K562 (cell line): ENCODE results near the gene UCP3. TPM values are rescaled to one million over a fixed set of nuclear protein-coding genes. Genes with fewer than 3 reads are reported as not detected.

Experiments used
- ATAC-seq: fragments of 200-7000 bp; cut with Tn5 transposase; 3 replicates; pipeline ENCODE4 v1.9.1; 2020; ENCODE audit warnings: moderate library complexity
- BruUV-seq: library from RNA; stranded (reverse); fragments of 400-500 nt; replicated peaks from 2 replicates; lab custom pipeline; 2021; lab: Mats Ljungman, UMichigan
- CTCF ChIA-PET: fragments of 300-600 bp; formaldehyde crosslinking; extraction: SDS; loops from one replicate; lab custom pipeline; 2021; ENCODE audit warnings: low intra/inter-chr PET ratio; lab: Yijun Ruan, JAX
- POLR2A ChIA-PET: fragments of 300-600, 350-650 bp; sonication (Branson Sonifier 250); formaldehyde crosslinking; extraction: SDS; loops from one replicate; lab custom pipeline; 2021; ENCODE audit warnings: antibody characterized with exemption, inconsistent platforms; lab: Yijun Ruan, JAX
- DNase-seq, 4 experiments: peaks; one replicate each; pipeline versions ENCODE4 v3.0.0 to v3.0.0-alpha.2; 2011 to 2018; ENCODE audit warnings: low spot score in 3 of 4, mixed read lengths in 3 of 4; ENCODE audit errors: extremely low read depth in 1 of 4
- FAIRE-seq: peaks from 2 replicates; lab custom pipeline; 2011; peaks lifted over from hg19 to GRCh38; lab: Jason Lieb, UNC
- H2AFZ ChIP-seq: 2 replicates; pipeline ENCODE4 v1.6.0; 2011; ENCODE audit warnings: low read depth, low read length, control low read depth, inconsistent platforms
- H3K27ac ChIP-seq: fragments of 200-600 bp; 3 replicates; pipeline ENCODE4 v1.8.0; 2011; ENCODE audit warnings: low read depth, mild to moderate bottlenecking, control low read depth, inconsistent platforms, low read length, moderate library complexity, mixed read lengths; ENCODE audit errors: extremely low read depth
- H3K27me3 ChIP-seq, 2 experiments: fragments of 300-600 bp in 1 of 2; 2 replicates in 1 of 2; 3 replicates in 1 of 2; pipeline versions ENCODE4 v1.6.0 to v1.8.0; 2011; ENCODE audit warnings: inconsistent platforms in 2 of 2, low read length in 2 of 2, mild to moderate bottlenecking in 1 of 2, mixed read lengths in 1 of 2, moderate library complexity in 1 of 2; ENCODE audit not compliant: control insufficient read depth in 2 of 2, insufficient read depth in 2 of 2
- H3K36me3 ChIP-seq: fragments of 300-600 bp; 3 replicates; pipeline ENCODE4 v1.8.0; 2011; ENCODE audit warnings: mild to moderate bottlenecking, low read length, inconsistent platforms; ENCODE audit not compliant: control insufficient read depth, insufficient read depth
- H3K4me1 ChIP-seq, 2 experiments: fragments of 200-600 bp in 1 of 2; replicated peaks in 1 of 2; 2 replicates in 1 of 2; 3 replicates in 1 of 2; pipeline versions ENCODE4 v1.5.1 to v1.8.0; 2011; ENCODE audit warnings: inconsistent platforms in 2 of 2, low read length in 2 of 2, mild to moderate bottlenecking in 1 of 2, mixed read lengths in 1 of 2, moderate library complexity in 1 of 2; ENCODE audit not compliant: control insufficient read depth in 2 of 2, insufficient read depth in 2 of 2
- H3K4me2 ChIP-seq: 2 replicates; pipeline ENCODE4 v1.6.1; 2011; ENCODE audit warnings: low read length, control low read depth, inconsistent platforms, mixed read lengths; ENCODE audit not compliant: insufficient read depth
- H3K4me3 ChIP-seq: fragments of 200-600 bp; sonication (generic), shearing (Covaris generic); 2 replicates; pipeline ENCODE4 v1.5.1; 2016; ENCODE audit warnings: control low read depth, inconsistent platforms
- H3K79me2 ChIP-seq: fragments of 200-600 bp; 3 replicates; pipeline ENCODE4 v1.8.0; 2011; ENCODE audit warnings: low read length, inconsistent platforms; ENCODE audit not compliant: control insufficient read depth, insufficient read depth
- H3K9ac ChIP-seq, 2 experiments: 2 replicates each; pipeline versions ENCODE4 v1.6.0 to v1.6.1; 2011; ENCODE audit warnings: low read depth in 2 of 2, low read length in 2 of 2, control low read depth in 1 of 2, inconsistent platforms in 1 of 2, mild to moderate bottlenecking in 1 of 2, mixed read lengths in 1 of 2; ENCODE audit not compliant: insufficient read depth in 1 of 2
- H3K9me1 ChIP-seq: one replicate; pipeline ENCODE4 v1.6.0; 2011; ENCODE audit warnings: inconsistent platforms, mild to moderate bottlenecking, low read length, moderate library complexity; ENCODE audit not compliant: control insufficient read depth, insufficient read depth
- H3K9me3 ChIP-seq: replicated peaks from 2 replicates; pipeline ENCODE4 v1.5.1; 2011; ENCODE audit warnings: low read depth, low read length, inconsistent platforms; ENCODE audit not compliant: control insufficient read depth, insufficient read depth
- H4K20me1 ChIP-seq: replicated peaks from 2 replicates; pipeline ENCODE4 v1.6.1; 2011; ENCODE audit warnings: low read length, inconsistent platforms, mixed read lengths; ENCODE audit not compliant: control insufficient read depth, insufficient read depth
- CEBPB ChIP-seq: fragments of 450-650 bp; IDR thresholded peaks from 2 replicates; pipeline ENCODE4 v1.6.1; 2016; ENCODE audit warnings: missing genetic modification characterization, missing compliant biosample characterization
- CEBPG ChIP-seq, 3 experiments: fragments of 200-800 bp in 1 of 3; sonication (Bioruptor generic) in 1 of 3; sonication (generic) in 1 of 3; formaldehyde crosslinking in 1 of 3; IDR thresholded peaks in 2 of 3; conservative IDR thresholded peaks in 1 of 3; 2 replicates each; pipeline versions ENCODE4 v1.6.1 to v1.8.0; 2016 to 2022; ENCODE audit warnings: missing compliant biosample characterization in 2 of 3, missing genetic modification characterization in 2 of 3, mild to moderate bottlenecking in 1 of 3, missing genetic modification reagents in 1 of 3
- NUFIP1 ChIP-seq: fragments of 450-650 bp; IDR thresholded peaks from 2 replicates; pipeline ENCODE4 v1.6.1; 2018; ENCODE audit not compliant: partially characterized antibody
- WGBS: fragments of 100-300 bp; shearing (Covaris generic); methylation state at CpG from one replicate; pipeline ENCODE4 v1.1.6; 2016; ENCODE audit warnings: low coverage, mixed read lengths; ENCODE audit not compliant: insufficient coverage; ENCODE audit errors: missing lambda C conversion rate; 5-methylcytosine and 5-hydroxymethylcytosine counted together
- in situ Hi-C: fragments of 300-500 bp; cut with MboI; formaldehyde crosslinking; loops from 4 replicates; pipeline ENCODE4 v1.15.0; 2018; ENCODE audit warnings: inconsistent platforms, mixed read lengths
- intact Hi-C: fragments of 100-400 bp; cut with micrococcal nuclease; formaldehyde crosslinking; loops from 2 replicates; pipeline ENCODE4 v1.14.2; 2022
- polyA plus RNA-seq, 8 experiments: library from polyadenylated mRNA; depleted of rRNA in 4 of 8; stranded (reverse) in 5 of 8; unstranded in 3 of 8; fragments of >200 nt; fragmentation: Nextera tagmentation in 2 of 8; fragmentation: Illumina TruSeq in 1 of 8; extraction: Ambion mirVana in 2 of 8; extraction: Trizol in 1 of 8; gene quantifications; 2 replicates each; pipeline versions ENCODE4 v1.2.1 to v1.2.3, GENCODE V29; 2011 to 2014; ENCODE audit warnings: inconsistent platforms in 1 of 8, missing spikeins in 1 of 8
- total RNA-seq, 7 experiments: library from RNA; depleted of rRNA in 6 of 7; stranded (reverse); fragments of >200 nt in 6 of 7; fragmentation: Illumina TruSeq in 2 of 7; extraction: Trizol in 2 of 7; gene quantifications; 2 replicates each; pipeline versions ENCODE4 v1.2.1 to v1.2.3, GENCODE V29; 2011 to 2021; ENCODE audit warnings: low replicate concordance in 1 of 7

The UCP3 gene
- total and polyA plus RNA-seq, 9 of the 15 experiments (the other 6 are each of a cell fraction or from before 2014, with no cell fraction given), result 0.05 to 0.65 (median 0.25) TPM; not detected in 2

DNA sequence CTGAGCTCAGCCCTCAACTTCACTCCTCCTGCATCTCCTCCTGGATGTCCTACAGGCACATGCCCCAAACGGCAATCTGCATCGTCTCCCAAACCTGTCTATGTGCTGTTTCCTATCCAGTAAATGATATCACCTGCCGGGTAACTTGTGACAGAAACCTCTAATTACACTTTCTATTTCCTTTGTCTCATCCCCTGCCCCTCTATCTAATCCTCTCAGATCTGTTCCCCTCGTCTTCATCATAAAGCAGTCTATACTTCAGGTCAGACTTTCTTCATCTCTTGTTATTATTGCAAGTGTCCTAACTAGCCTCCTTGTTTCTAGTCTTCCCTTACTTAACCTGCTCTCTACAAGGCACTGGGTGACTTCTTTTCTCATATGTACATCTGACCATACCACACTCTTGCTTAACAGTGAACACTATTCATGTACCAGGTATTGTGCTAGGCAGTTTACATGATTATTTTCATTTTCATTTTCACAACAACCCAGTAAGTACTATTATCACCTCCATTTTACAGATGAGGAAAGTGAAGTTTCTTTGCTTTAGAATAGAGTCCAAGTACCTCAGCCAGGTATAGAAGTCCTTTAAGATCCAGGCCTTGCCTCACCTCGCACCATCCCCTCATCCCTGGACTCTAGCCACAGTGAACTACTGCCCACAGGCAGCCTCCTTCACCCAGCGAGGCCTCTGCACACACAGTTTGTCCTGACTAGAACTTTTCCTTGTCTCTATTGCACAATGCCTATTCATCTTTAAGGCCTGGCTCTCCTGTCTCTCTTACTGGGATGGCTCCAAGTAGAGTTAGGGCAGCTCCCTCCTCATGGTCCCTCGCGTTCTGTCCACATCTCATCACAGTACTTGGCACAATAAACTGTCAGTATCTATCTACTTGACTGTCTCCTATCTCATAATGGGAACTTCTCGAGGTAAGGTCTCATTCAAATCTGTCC lies 22.1 kb upstream of the UCP3 start:
- 67% methylated on average over 9 of the region's 9 CpGs for WGBS

More for the DNA sequence above, 22.1 kb upstream of the UCP3 start:
- Histone ChIP-seq H3K27ac (no peak overlapping the region), H3K36me3 (peaks cover 21% of the 10 kb centered on the region; the same call in 2 of the 3 replicates), H3K9ac (no peak overlapping the region), H4K20me1 (no peaks in the 10 kb centered on the region), H3K9me1 (no peaks in the 10 kb centered on the region), H3K4me3 (no peak overlapping the region), H3K79me2 (no peaks in the 10 kb centered on the region), H3K4me1 (no peaks in the 10 kb centered on the region), H3K27me3 (no peaks in the 10 kb centered on the region), H2AFZ (no peak overlapping the region), H3K4me2 (no peak overlapping the region), H3K9me3 (no peaks in the 10 kb centered on the region)
- POLR2A ChIA-PET, result interaction anchor here (0.9 to 1.2 kb wide), 2 partner anchors 18 to 29 kb away, joined by 3 read pairs; no protein-coding TSS in a partner anchor
- DNase-seq, result no peak
- CTCF ChIA-PET, result no interaction called here
- no peak for FAIRE-seq
- no peak for ATAC-seq
- in situ Hi-C loops, result no loop called here
- peak; percentile 40; the same call in 1 of the 2 replicates for TF ChIP-seq CEBPB (tag)
- no peak for TF ChIP-seq NUFIP1
- TF ChIP-seq CEBPG (CRISPR knock-in tag; IDR thresholded peaks at IDR 0.05), result no peak
- 0 out of 4 replicates have a peak, but pooled peaks of 1 of the 2 experiments have one; percentile 20 for TF ChIP-seq CEBPG (tag; conservative IDR thresholded peaks at IDR 0.05 in 1 of 2, IDR thresholded peaks at IDR 0.05 in 1 of 2)
- no TSS peak for BruUV-seq
- intact Hi-C loops, result no loop called here
